Measurements from ENCODE around the gene LURAP1L.
A peak's percentile ranks its signal among the peaks of the same experiment; 100 is the strongest.
"Not testable (repeated sequence)": the region's sequence is repeated elsewhere in the genome, so short reads cannot be mapped to it uniquely, and the experiment has no call there.

The LURAP1L gene

GRCh38 chr9:12865380-12865779, 90.6 kb downstream of the LURAP1L start:
- CTCF ChIA-PET, result not testable (repeated sequence)

More at GRCh38 chr9:12865380-12865779, 90.6 kb downstream of the LURAP1L start:
- TF ChIP-seq PRDM4 (tag by site-specific recombination; IDR thresholded peaks at IDR 0.05) (peak; percentile 54; the same call in 1 of the 2 replicates), OVOL3 (tag by site-specific recombination; IDR thresholded peaks at IDR 0.05) (peak; percentile 67; the same call in 1 of the 2 replicates), WT1 (tag by site-specific recombination; IDR thresholded peaks at IDR 0.05) (peak; percentile 84), OSR2 (tag by site-specific recombination; IDR thresholded peaks at IDR 0.05) (peak; percentile 89), ZNF580 (tag by site-specific recombination; IDR thresholded peaks at IDR 0.05) (0 out of 2 replicates have a peak, but pooled peaks have one; percentile 11), ZXDB (tag by site-specific recombination; IDR thresholded peaks at IDR 0.05) (peak; percentile 76), ZNF843 (tag by site-specific recombination; IDR thresholded peaks at IDR 0.05) (peak; percentile 81), GLI2 (tag by site-specific recombination; IDR thresholded peaks at IDR 0.05; ENCODE audit: borderline replicate concordance, low read depth) (peak; percentile 11; the same call in 1 of the 2 replicates), FEZF1 (tag by site-specific recombination; IDR thresholded peaks at IDR 0.05) (peak; percentile 81), TCF7L2 (IDR thresholded peaks at IDR 0.05; ENCODE audit: borderline replicate concordance, low read depth, low read length) (peak; percentile 19; the same call in 1 of the 2 replicates), KLF16 (tag by site-specific recombination; IDR thresholded peaks at IDR 0.05) (peak; percentile 84)
- TF ChIP-seq, protein P1, sequence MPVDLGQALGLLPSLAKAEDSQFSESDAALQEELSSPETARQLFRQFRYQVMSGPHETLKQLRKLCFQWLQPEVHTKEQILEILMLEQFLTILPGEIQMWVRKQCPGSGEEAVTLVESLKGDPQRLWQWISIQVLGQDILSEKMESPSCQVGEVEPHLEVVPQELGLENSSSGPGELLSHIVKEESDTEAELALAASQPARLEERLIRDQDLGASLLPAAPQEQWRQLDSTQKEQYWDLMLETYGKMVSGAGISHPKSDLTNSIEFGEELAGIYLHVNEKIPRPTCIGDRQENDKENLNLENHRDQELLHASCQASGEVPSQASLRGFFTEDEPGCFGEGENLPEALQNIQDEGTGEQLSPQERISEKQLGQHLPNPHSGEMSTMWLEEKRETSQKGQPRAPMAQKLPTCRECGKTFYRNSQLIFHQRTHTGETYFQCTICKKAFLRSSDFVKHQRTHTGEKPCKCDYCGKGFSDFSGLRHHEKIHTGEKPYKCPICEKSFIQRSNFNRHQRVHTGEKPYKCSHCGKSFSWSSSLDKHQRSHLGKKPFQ (tag by site-specific recombination; IDR thresholded peaks at IDR 0.05), result peak; percentile 32; the same call in 1 of the 2 replicates
- TF ChIP-seq, protein P2, sequence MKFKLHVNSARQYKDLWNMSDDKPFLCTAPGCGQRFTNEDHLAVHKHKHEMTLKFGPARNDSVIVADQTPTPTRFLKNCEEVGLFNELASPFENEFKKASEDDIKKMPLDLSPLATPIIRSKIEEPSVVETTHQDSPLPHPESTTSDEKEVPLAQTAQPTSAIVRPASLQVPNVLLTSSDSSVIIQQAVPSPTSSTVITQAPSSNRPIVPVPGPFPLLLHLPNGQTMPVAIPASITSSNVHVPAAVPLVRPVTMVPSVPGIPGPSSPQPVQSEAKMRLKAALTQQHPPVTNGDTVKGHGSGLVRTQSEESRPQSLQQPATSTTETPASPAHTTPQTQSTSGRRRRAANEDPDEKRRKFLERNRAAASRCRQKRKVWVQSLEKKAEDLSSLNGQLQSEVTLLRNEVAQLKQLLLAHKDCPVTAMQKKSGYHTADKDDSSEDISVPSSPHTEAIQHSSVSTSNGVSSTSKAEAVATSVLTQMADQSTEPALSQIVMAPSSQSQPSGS (tag by site-specific recombination; IDR thresholded peaks at IDR 0.05; ENCODE audit: low read depth), result peak; percentile 62
- H3K4me1 ChIP-seq (ENCODE audit: control insufficient read depth, insufficient read depth, low read length); H3K4me3 ChIP-seq (ENCODE audit: low read depth, low read length); POLR2A ChIA-PET; H3K27ac ChIP-seq (ENCODE audit: extremely low read depth, low read depth, low read length); H3K9me3 ChIP-seq (ENCODE audit: control insufficient read depth, insufficient read depth, low read depth, low read length); H3K36me3 ChIP-seq (ENCODE audit: control insufficient read depth in 2 of 2, insufficient read depth in 1 of 2, low read length in 2 of 2): not testable (repeated sequence)
